Measurements from ENCODE around the gene TC2N. TPM values are rescaled to one million over a fixed set of nuclear protein-coding genes. Genes with fewer than 3 reads are reported as not detected.

Gene TC2N
- total and polyA plus RNA-seq, 2 of the 4 experiments (the other 2 are of a cell fraction) = 0.03 to 0.18 TPM

DNA sequence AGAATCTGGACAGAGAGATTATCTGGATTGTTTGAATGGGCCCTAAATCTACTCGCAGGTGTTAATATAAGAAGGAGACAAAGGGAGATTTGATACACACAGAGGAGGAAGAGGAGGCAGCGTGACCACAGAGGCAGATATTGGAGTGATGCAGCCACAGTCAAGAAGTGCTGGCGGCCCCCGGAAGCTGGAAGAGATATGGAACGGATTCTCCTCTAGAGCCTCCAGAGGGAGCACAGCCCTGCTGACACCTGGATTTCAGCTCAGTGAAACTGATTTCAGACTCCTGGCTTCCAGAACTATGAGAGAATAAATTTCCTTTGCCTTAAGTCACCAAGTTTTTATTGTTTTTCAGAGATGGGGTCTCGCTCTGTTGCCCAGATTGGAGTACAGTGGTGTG, 9.2 kb upstream of the TC2N start:
- WGBS, 2 experiments (ENCODE audit: extremely low coverage in 2 of 2, insufficient read length in 1 of 2) = 95% methylated on average over 5 of the region's 6 CpGs; no CpG with 5 or more reads in 1 of the 2 experiments
- Histone ChIP-seq H2BK5ac (ENCODE audit: low read depth, low read length, poor library complexity, severe bottlenecking) (no peak overlapping the region), H3K4me1 (ENCODE audit: control insufficient read depth, insufficient read depth, low read length) (peaks cover 15% of the 10 kb centered on the region), H2AK9ac (replicated peaks; ENCODE audit: low read depth, low read length, poor library complexity) (no peak overlapping the region), H4K8ac (ENCODE audit: low read depth in 2 of 2, low read length in 2 of 2) (no peak overlapping the region), H3K4ac (ENCODE audit: low read depth, low read length) (no peak overlapping the region), H3K56ac (ENCODE audit: extremely low read depth, insufficient read depth, low read length) (no peak overlapping the region), H3K4me3 (ENCODE audit: insufficient read depth, low read depth, low read length) (no peak overlapping the region), H2BK120ac (ENCODE audit: low read depth, low read length) (no peak overlapping the region), H3K36me3 (ENCODE audit: control insufficient read depth, insufficient read depth, low read length) (peaks cover 66% of the 10 kb centered on the region), H2AFZ (replicated peaks; ENCODE audit: low read length, poor library complexity) (no peak overlapping the region), H3K27me3 (ENCODE audit: control insufficient read depth, insufficient read depth, low read length) (no peaks in the 10 kb centered on the region), H2AK5ac (ENCODE audit: low read depth, low read length) (no peak overlapping the region), H3K79me1 (ENCODE audit: low read depth in 1 of 2, low read length in 2 of 2) (no peaks in the 10 kb centered on the region; a peak in 1 of 4 replicates), H3K9me1 (ENCODE audit: insufficient read depth, low read length) (peaks cover 29% of the 10 kb centered on the region; the same call in 1 of the 2 replicates), H3K9me3 (ENCODE audit: control insufficient read depth, insufficient read depth, low read length) (no peaks in the 10 kb centered on the region), H3K27ac (ENCODE audit: insufficient read depth, low read length) (no peak overlapping the region), H2BK15ac (ENCODE audit: low read depth, low read length) (no peak overlapping the region), H2BK20ac (ENCODE audit: low read depth, low read length) (no peak overlapping the region), H4K20me1 (ENCODE audit: insufficient read depth, low read length) (no peaks in the 10 kb centered on the region), H3K9ac (ENCODE audit: low read depth, low read length) (no peak overlapping the region), H4K5ac (ENCODE audit: low read depth, low read length) (no peak overlapping the region), H3K4me2 (ENCODE audit: low read depth, low read length) (no peak overlapping the region), H4K91ac (ENCODE audit: insufficient read depth, low read depth, low read length) (no peak overlapping the region), H3K18ac (ENCODE audit: low read depth, low read length) (no peak overlapping the region), H3K14ac (replicated peaks; ENCODE audit: low read depth, low read length) (no peak overlapping the region), H3K23ac (ENCODE audit: low read depth, low read length) (no peak overlapping the region)
- BruUV-seq (replicated peaks) = no TSS peak
- POLR2A ChIA-PET (ENCODE audit: unreplicated experiment) = no interaction called here
- TF ChIP-seq FOS (IDR thresholded peaks at IDR 0.05; ENCODE audit: low read depth, low read length) (no peak), MAZ (IDR thresholded peaks at IDR 0.05; ENCODE audit: borderline replicate concordance, low read depth, low read length) (no peak), BHLHE40 (IDR thresholded peaks at IDR 0.05; ENCODE audit: low read depth, low read length) (no peak), RAD21 (IDR thresholded peaks at IDR 0.05; ENCODE audit: low read length) (no peak), RFX5 (IDR thresholded peaks at IDR 0.05; ENCODE audit: low read depth, low read length) (no peak), RCOR1 (IDR thresholded peaks at IDR 0.05; ENCODE audit: insufficient replicate concordance, low read length) (no peak), SMC3 (IDR thresholded peaks at IDR 0.05; ENCODE audit: low read depth, low read length) (no peak), CHD1 (IDR thresholded peaks at IDR 0.05; ENCODE audit: low read depth, low read length) (no peak), CEBPB (IDR thresholded peaks at IDR 0.05; ENCODE audit: low read depth, low read length) (no peak), MXI1 (IDR thresholded peaks at IDR 0.05; ENCODE audit: borderline replicate concordance, low read depth, low read length) (no peak), POLR2A (IDR thresholded peaks at IDR 0.05; ENCODE audit: low read depth, low read length) (no peak), MAFK (IDR thresholded peaks at IDR 0.05; ENCODE audit: low read depth, low read length) (no peak), NFE2L2 (IDR thresholded peaks at IDR 0.05; ENCODE audit: low read depth, low read length) (no peak)
- TF ChIP-seq, protein P1, sequence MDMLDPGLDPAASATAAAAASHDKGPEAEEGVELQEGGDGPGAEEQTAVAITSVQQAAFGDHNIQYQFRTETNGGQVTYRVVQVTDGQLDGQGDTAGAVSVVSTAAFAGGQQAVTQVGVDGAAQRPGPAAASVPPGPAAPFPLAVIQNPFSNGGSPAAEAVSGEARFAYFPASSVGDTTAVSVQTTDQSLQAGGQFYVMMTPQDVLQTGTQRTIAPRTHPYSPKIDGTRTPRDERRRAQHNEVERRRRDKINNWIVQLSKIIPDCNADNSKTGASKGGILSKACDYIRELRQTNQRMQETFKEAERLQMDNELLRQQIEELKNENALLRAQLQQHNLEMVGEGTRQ (IDR thresholded peaks at IDR 0.05; ENCODE audit: low read depth, low read length) = no peak
- TF ChIP-seq, protein P2, sequence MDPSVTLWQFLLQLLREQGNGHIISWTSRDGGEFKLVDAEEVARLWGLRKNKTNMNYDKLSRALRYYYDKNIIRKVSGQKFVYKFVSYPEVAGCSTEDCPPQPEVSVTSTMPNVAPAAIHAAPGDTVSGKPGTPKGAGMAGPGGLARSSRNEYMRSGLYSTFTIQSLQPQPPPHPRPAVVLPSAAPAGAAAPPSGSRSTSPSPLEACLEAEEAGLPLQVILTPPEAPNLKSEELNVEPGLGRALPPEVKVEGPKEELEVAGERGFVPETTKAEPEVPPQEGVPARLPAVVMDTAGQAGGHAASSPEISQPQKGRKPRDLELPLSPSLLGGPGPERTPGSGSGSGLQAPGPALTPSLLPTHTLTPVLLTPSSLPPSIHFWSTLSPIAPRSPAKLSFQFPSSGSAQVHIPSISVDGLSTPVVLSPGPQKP (IDR thresholded peaks at IDR 0.05; ENCODE audit: borderline replicate concordance, low read depth, low read length) = no peak
- TF ChIP-seq, protein P3, sequence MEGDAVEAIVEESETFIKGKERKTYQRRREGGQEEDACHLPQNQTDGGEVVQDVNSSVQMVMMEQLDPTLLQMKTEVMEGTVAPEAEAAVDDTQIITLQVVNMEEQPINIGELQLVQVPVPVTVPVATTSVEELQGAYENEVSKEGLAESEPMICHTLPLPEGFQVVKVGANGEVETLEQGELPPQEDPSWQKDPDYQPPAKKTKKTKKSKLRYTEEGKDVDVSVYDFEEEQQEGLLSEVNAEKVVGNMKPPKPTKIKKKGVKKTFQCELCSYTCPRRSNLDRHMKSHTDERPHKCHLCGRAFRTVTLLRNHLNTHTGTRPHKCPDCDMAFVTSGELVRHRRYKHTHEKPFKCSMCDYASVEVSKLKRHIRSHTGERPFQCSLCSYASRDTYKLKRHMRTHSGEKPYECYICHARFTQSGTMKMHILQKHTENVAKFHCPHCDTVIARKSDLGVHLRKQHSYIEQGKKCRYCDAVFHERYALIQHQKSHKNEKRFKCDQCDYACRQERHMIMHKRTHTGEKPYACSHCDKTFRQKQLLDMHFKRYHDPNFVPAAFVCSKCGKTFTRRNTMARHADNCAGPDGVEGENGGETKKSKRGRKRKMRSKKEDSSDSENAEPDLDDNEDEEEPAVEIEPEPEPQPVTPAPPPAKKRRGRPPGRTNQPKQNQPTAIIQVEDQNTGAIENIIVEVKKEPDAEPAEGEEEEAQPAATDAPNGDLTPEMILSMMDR (conservative IDR thresholded peaks at IDR 0.05; ENCODE audit: low read depth, low read length) = no peak
- in situ Hi-C loops (cut with MboI; ENCODE audit: low sequenced_read_pairs) = no loop called here
- no peak for DNase-seq
- dilution Hi-C loops (cut with HindIII; ENCODE audit: low sequenced_read_pairs, unreplicated experiment) = no loop called here
- CTCF ChIA-PET = no interaction called here
- intact Hi-C loops (cut with micrococcal nuclease) = no loop called here
- no peak for ATAC-seq (ENCODE audit: low read depth)
